Fibroblast of upper back skin (primary cell): ENCODE results near the gene SNX32.

Source experiments
- DNase-seq: peaks from one replicate; pipeline ENCODE4 v3.0.0-alpha.2; 2013

SNX32 gene

DNA sequence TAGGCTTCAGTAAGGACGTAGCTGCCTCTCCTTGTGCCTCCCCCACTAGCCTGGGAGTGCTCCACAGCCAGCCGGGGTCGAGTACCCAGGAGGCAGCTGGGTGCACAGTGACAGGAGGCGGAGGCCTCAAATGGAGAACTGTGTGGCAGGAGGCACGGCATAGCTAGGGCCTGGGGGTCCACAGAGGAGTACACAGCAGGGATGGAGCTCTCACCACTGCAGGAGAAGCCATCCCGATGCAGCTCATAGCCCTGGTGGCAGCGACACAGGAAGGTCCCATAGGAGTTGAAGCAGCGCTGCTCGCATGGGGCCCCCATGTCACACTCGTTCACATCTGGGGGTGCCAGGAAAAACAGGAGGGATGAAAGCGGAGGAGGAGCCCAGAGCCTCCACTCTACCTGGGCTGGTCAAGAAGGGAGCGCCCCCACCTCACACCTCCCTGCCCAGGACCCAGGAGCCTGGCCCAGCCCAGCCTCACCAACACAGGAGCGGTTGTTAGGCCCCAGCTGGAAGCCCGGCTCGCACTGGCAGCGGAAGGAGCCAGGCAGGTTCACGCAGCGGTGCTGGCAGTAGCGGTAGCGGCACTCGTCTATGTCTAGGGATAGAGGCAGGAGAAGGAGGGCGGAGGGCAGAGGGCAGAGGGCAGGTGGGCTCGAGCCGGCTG is 36.0 kb downstream of the SNX32 start:
- no peak for DNase-seq

DNA sequence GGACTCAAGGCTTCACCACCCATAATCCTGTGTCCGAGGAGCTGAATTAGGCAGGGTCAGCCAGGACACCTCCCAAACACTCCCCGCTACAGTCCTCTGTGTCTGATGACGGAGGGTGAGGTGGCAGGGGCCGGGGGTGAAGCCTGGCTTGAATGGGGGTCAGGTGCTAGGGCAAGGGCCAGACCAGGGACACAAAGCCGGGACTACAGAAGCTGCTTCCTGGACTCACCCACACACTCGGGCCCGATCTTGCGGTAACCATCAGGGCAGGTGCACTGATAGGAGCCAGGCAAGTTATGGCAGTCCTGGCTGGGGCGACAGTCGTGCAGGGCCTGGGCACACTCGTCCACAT is 36.5 kb downstream of the SNX32 start:
- no peak for DNase-seq

GRCh38 chr11:65870706-65871681 is 37.2 kb downstream of the SNX32 start:
- no peak for DNase-seq

GRCh38 chr11:65871811-65872548 is 38.2 kb downstream of the SNX32 start:
- no peak for DNase-seq

GRCh38 chr11:65872586-65873317 is 39.0 kb downstream of the SNX32 start, which contains the start of gene EFEMP2:
Gene EFEMP2, minus strand, starts transcription at chr11:65872800. Its CDS starts 446 bp downstream, at chr11:65872354.
- peak; percentile 74 for DNase-seq

DNA sequence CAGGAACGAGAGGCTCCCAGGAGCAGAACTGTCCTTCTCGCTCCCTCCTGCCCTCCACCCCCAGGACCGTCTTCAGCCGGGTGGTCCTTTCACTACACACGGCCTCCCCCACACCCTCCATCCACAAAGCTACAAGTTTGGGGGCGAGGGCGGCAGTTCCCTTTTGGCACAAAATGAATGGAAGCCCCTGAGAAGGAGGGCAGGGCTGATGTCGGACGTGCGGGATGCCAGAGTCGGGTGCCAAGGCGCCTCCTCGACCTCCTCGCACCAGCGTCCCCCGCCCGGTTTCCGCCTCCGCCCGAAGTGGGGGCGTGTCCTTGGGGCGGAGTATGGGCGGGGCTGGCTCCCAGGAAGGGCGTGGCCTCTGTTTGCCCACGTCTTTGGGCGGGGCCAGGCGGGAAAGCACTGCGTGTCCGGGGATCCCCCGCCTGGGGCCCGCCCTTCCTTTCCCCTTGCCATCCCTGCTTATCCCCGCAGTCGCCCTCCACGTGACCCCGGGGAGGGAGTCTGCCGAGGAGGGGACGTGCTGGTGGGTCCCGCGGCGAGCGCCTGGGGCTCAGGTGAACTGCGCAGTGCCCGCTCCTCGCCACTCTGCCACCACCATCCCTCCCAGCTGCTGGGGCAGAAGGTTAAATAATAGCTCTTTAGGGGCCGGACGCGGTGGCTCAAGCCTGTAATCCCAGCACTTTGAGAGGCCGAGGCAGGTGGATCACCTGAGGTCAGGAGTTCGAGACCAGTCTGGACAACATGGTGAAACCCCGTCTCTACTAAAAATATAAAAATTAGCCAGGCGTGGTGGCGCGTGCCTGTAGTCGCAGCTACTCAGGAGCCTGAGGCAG is 39.8 kb downstream of the SNX32 start:
- DNase-seq: peak; percentile 92

DNA sequence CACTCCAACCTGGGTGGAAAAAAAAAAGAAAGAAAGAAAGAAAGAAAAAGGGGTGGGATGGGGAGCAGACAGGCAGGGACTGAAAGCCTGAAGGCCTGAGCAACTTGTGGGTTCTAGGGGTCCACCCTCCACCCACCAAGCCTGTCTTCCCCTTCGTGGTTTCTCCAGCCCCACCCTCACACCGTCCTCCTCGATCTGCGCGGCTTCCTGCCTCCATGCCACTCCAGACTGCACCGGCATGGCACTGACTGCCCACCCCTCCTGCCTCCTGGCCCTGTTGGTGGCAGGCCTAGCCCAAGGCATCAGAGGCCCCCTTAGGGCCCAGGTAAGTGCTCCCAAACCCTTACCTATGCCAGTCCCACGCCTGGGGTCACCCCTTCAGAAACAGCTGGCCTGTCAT is 45.9 kb downstream of the SNX32 start, which contains the start of gene CTSW:
TSS of gene CTSW (plus strand) at position 221 of the 400 bp plus-strand sequence. CDS start at position 239, 18 bp downstream.
- no peak for DNase-seq

GRCh38 chr11:65880027-65880426 is 46.3 kb downstream of the SNX32 start:
- DNase-seq: no peak

- no peak for DNase-seq
These were observed 47.2 kb downstream of the SNX32 start for GRCh38 chr11:65880844-65881421.

- DNase-seq: no peak
These were observed 48.6 kb downstream of the SNX32 start for GRCh38 chr11:65882120-65883057.

- no peak for DNase-seq
These were observed 49.4 kb downstream of the SNX32 start for GRCh38 chr11:65883058-65883761.

DNA sequence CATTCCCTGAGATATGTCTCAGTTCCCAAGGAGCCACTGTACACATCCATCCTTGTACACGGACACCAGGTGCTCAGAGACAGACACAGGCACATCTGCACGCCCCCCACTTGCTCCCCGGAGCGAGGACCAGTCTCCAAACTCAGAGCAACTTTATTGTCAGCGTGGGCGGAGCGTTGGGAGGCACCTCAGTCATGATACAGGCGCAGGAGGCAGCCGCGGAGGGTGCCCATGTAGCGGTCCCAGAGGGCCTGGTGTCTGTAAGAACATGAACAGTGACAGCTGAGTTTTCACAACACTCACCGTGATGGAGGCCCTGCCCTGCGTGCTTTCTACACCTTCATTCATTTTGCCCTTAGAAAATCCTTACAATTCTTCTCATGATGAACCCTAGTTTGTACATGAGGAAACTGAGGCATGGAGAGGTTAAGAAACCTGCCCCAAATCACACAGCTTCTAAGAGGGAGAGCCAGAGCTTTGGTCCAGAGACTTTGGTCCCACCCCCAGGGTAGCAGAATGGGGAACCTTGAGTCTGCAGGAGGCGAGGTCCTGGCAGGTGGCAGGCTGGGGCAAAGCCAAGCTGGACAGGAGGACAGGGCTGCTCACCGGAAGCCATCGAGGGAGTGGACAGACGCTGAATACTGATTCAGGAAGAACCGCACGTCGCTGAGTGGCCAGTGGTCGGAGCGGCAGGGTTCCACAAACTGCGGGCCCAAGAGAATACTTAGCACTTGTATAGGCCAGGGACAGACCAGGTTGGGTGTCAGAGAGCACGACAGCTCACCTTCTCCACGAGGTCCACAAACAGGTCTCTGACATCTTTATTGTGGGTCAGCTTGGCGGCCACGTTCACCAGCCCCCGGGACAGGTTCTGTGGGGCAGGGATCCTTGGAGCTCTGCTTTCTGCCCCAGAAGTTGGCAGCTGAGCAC is 50.3 kb downstream of the SNX32 start:
- DNase-seq: no peak

DNA sequence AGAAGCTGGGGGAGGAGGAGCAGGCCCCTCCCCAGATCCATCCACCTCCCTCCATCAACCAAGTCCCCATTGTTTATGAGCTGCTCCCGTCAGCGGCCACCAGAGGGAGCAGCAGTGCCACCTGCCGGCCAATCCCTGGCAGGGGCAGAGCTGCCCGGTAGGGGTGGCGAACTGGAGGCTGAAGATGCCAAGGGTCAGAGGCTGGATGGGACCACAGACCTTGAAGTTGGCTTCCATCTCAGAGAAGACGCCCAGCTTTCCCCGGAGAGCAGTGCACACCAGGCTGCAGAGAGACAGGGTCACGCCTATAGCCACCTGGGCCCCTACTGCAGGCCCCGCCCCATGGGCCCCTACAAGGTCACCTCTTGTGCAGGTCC is 50.9 kb downstream of the SNX32 start:
- peak; percentile 66 for DNase-seq

DNA sequence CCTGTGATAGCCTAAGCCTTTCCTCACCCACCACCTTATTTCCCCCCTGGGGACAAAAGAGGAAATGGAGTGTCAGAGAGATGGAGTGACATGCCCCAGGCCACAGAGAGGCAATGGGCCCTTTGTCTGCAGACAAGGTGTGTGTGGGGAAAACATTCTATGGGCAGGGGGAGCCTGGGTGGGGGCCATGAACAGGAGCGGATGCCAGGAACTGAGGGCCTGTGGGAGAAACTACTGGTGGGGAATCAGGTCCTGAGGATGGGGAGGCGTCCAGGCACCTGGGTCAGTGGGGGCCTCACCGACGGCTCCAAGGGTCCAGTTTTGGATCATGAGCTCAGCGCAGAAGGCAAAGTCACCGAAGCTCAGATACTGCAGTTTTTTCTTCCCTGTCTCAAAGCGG is 51.5 kb downstream of the SNX32 start:
- DNase-seq: no peak

DNA sequence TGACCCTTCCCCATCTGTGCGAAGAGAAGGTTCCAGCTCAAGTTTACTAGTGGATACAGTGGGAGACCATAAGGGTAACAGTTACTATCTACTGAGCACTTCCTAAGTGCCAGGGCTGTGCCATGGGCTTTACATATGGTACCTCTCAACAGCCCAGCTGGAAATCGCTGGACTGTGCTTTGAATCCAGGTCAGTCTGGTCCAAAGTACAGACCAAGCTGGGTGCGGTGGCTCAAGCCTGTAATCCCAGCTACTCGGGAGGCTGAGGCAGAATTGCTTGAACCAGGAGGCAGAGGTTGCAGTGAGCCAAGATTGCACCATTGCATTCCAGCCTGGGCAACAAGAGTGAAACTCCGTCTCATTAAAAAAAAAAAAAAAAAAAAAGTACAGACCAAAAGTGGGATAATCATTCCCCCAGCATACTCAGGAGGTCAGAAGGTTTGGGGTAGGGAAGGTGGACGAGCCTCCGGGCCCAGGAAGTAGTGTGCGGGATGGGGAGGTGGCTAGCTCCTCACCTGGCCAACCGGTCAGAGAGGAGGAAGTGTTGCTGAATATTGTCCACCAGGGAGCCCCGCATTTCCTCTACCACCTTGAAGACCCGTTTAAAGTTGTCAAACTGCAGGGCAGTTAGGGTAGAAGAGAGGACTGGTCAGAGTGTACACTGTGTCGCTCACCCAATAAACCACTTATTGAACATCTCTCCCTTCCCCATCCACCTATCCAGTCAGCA is 52.2 kb downstream of the SNX32 start:
- DNase-seq: no peak

DNA sequence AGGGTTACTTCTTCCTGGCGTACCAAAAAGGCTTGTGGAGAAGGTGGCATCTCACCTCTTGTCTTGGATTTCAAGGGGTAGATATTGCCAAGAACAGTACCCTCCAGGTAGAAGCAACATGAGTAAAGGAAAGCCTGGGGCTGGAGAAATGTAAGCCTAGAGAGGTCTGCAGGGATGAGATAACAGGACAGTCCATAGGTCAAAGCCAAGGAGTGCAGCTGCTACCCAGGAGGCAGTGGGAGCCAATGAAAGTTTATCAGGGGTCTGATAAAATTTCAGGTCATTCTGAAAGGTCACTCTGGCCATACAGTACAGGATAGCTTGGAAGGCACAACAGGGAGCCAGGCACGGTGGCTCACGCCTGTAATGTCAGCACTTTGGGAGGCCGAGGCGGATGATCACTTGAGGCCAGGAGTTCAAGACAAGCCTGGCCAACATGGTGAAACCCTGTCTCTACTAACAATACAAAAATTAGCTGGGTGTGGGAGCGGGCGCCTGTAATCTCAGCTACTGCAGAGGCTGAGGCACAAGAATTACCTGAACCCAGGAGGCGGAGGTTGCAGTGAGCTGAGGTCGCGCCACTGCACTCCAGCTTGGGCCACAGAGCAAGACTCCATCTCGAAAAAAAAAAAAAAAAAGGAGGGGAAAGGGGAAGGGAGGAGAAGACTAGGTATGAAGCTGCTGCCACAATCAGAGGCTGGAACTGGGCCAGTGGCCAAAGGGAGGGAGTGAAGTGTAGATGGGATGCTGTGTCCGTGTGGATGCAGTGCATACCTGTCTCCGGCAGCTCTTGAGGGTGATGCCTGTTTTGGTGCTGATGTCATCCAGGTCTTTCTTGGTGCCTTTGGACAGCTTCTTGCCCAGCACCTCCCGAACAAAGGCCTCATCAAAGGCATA is 53.3 kb downstream of the SNX32 start:
- DNase-seq: no peak
